Head of caudate nucleus (tissue), 42 donors: ENCODE measurements around the gene BANP.

Experiments used
- DNase-seq, 42 donors: peaks; one replicate each; pipeline versions ENCODE4 v3.0.0 to v3.0.0-alpha.2; 2020 to 2021; ENCODE audit warnings: mixed read lengths in 7 of 42
- intact Hi-C: fragments of 100-400 bp; cut with DNase I; formaldehyde crosslinking; loops from one replicate; pipeline ENCODE4 v1.15.0; 2022

BANP gene

GRCh38 chr16:87946596-87947347, 4.5 kb upstream of the BANP start:
- intact Hi-C loops: no loop called here
- DNase-seq: no peak

DNA sequence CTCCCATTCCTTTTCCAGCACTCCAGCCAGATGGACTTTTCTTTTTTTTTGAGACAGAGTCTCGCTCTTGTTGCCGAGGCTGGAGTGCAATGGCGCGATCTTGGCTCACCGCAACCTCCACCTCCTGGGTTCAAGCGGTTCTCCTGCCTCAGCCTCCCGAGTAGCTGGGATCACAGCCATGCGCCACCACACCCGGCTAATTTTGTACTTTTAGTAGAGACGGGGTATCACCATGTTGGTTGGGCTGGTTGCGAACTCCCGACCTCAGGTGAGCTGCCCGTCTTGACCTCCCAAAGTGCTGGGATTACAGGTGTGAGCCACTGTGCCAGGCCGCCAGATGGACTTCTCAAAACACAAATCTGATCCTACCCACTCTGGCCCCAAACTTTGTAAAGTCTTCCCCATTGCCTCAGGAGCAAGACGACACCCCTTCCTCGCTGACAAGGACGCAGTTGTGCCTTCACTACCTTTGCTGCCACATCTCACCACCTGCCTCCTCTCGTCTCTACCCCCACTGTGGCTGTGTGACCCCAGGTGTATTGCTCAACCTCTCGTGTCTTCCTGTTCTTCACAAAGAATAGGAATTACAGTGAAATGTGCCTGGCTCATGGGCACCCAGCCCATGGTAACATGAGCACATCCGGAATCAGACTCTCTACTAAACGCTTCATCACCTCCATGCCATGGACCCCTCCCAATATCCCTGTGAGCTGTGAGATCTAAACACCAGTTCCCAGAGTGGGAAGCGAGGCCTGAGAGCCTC, 3.7 kb upstream of the BANP start:
- intact Hi-C loops: no loop called here
- DNase-seq: no peak

DNA sequence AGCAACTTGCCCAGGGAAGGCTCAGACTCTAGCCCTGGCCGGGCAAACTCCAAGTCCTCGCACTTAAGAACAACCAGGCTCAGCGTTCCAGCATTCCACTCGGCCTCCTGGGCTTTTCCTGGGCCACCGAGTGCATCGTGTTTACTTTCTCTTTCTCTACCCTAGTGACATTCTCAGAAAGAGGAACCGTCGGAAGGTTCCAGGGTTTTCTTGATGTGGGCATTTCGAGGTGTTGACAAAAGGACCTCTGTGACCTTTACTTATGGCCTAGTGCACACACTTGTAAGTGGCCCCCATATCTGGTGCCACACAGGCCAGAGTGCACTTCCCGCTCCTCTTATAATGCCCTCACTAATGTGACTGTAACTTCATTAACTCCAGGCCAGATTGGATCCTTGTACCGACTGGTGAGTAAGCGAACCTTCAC, 3.1 kb upstream of the BANP start:
- DNase-seq: peak in 5 of 42 donors; percentile 24 to 60 (median 43)
- intact Hi-C loops: no loop called here

GRCh38 chr16:87948735-87949070, 2.5 kb upstream of the BANP start:
- intact Hi-C loops: no loop called here
- DNase-seq: no peak

DNA sequence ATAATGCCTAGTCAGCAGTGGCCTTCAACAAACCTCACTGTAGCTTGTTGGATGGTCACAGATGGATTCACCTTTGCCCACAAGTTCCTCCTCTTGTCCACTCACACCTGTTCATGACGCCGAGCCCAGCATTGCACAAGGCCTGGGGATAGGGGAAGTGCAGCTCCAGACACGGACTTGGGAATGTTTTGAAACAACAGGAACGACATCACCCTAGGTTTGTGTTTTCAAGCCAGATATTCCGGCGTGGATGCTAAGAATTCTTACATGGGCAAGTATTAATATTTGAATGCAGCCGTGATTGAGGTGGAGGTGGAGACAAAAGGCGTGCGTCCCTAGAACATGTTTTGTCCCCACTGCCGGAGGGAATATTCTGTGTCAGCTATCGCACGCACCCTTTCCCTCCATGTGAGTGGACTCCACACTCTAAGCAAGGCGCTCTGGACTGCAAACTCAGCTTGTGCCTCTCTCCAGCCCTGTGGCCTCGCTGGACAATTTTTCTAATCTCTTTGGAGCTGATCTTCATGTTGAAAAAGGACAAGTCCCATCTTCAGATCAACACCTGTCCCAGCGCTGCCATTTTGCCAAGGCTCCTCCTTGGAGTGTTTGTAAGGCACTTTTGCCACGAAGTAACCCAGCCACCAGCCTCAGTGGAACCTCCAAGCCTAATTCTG, 2.0 kb upstream of the BANP start:
- intact Hi-C loops: no loop called here
- DNase-seq: no peak

DNA sequence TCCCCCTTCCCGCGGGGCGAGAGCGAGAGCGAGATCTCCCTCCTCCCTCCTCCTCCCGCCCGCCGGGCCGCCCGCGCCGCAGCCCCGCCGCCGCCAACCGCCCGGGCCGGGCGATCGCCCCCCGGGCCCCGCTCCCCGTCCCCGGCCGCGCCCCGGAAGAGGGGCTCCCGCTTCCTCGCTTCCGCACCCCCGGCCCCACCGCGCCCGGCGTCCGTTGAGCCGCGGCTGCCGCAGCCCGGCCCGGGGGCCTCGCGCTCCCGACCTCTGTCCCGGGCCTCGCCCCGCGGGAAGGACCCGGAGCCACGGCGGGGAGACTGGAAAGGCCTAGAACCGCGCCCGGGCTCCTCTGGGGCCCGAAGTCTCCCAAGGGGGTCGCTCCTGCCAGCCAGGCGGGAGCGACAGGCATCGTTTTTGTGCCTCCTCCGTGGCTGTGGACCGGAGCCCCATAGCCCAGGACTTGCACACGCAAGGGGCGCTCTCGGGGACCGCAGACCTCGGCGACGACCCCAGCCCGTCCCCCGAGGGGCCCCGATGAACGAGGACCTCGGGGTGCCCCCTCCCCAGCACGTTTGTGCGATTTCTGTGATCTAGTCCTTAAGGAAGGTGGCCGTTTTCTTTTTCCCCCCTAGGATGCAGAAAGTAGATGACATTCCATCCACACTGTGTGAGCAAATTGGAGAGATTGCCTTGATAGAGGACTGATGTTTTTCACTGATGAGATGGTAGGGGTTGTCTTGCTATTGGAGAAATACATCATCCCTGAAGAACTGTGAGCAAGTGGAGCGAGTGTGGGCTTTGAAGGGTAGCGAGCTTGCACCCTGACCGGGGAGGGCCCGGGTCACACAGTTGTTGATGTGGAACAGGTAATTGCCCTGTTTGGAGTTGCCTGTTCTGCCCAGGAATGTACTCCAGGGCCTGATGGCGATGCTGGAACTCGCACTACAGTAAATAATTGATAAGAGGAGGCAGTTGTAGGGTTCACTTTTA, 611 bp downstream of the BANP start:
- peak in 9 of 42 donors; percentile 17 to 55 (median 30) for DNase-seq
- intact Hi-C loops: no loop called here

DNA sequence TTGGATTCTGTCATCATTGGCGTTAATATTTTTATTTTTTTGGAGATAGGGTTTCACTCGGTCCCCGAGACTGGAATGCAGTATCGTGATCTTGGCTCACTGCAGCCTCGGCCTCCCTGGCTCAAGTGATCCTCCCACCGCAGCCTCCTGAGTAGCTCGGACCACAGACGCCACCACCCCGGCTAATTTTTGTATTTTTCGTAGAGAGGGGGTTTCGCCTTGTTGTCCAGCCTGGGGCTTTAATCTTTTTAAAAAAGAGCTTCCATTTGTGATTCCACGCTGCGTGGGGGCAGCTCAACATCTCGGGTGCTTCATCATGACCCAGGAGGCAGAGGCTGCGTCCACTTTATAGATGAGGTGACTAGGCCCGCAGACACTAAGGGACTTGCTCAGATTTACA, 1.5 kb downstream of the BANP start:
- DNase-seq: no peak
- intact Hi-C loops: no loop called here

DNA sequence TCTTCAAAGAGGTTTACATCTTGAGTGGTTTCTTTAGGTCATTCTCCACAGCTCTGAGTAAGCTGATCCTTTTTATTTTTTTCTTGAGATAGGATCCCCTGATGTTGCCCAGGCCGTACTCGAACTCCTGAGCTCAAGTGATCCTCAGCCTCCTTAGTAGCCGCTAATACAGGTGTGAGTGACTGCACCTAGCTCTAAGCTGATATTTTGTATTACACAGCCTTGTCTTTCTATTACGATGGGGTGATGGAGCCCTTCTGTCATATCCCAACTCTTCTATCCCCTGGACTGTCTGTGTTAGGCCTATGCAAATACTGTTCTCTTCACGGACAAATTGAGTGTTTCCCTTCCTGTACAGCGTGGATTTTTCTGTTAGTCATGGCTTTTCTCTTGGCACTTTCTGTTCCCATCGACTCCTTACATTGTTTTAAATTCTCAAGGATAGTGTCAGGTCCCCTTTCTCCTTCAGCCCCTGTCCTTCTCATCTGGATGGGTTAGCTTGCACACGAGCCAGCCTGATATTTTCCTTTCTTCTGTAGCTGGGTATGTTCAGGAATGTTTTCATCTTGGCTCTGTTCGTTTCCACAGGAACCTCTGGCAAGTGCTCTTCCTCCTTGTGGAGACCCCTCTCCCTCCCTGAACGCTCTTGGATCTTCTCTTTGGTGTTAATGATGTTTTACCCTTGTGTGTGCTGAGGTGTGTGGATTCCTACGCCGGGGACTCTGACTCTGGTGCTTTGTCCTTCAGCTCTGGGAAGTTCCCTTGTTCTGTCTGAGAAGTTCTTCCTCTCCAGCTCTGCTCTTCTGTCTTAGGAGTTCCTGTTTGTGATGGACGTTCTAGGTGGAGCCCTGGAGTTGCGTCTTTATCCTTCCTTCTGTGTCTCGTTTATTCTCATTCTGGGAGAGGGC, 2.3 kb downstream of the BANP start:
- intact Hi-C loops: no loop called here
- DNase-seq: no peak

GRCh38 chr16:87954361-87954760, 3.1 kb downstream of the BANP start:
- peak in 7 of 42 donors; percentile 16 to 50 (median 34) for DNase-seq
- intact Hi-C loops: no loop called here

GRCh38 chr16:87954826-87955225, 3.6 kb downstream of the BANP start:
- intact Hi-C loops: no loop called here
- no peak for DNase-seq

DNA sequence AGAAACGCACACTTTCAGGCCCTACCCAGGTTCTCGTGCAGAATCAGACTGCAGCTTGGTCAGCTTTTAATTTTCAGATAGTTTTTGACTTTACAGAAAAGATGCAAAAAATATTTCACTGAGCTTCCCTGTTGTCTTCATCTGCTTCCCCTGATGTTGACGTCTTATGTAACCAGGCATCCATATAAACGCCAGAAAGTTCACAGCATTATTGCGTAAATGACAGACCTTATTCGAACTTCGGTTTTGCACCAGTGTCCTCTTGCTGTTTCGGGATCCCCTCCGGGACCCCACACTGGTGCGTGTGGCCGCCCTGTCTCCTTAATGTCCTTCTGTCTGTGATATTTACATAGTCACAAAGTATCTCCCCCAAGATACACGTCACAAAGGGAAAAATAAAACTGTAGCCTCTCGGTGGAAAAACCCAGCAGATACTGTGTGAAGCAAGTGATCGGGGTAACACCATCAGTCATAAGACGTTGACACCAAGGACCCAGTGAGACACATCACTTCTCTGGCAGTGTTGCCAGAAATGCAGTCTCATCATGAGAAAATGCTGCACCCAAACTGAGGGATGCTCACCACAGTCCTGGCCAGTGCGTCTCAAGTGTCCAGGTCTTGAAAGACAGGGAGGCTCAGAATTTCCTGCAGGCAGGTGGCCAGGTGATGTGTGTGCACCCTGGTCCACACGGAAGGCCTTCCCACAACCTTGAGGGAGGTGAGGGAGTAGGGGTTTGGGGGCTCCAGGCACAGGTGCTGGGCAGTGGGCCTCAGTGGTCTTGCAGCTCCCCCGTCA, 4.3 kb downstream of the BANP start:
- no peak for DNase-seq
- intact Hi-C loops: no loop called here

DNA sequence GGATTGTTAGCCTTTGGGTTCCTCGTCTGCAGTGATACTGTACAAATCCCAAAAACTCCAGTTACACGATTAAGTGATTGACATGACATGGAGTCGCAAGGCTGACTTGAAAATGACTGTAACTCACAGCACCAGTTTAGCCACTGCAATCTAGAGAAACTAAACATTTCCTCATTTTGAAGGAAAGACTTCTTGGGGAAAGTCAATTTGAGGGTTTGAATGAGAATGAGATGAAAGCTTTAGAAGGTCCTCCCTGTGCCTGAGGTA, 4.8 kb downstream of the BANP start:
- DNase-seq: no peak
- intact Hi-C loops: no loop called here

- DNase-seq: peak in 9 of 42 donors; percentile 21 to 49 (median 36)
- intact Hi-C loops: no loop called here
Observed at GRCh38 chr16:87956365-87957231, 5.4 kb downstream of the BANP start.

- intact Hi-C loops: no loop called here
Observed at GRCh38 chr16:87957296-87958094, 6.3 kb downstream of the BANP start.

DNA sequence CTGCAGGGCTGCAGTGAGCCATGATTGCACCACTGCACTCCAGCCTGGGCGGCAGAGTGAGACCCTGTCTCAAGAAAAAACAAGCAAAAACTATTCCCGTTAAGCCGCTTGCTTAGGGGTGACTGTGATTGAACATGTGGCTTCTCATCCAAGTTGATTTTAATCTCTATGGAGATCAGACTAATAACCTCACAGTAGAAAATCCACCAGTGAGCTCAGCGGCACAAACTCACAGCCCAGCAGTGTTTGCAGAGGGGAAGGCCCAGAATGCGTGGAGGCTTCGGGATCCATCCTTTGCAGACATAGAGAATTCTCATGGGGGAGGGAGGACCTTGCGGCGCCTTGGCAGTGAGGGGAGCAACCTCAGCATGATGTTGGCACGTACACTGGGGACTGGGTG, 7.4 kb downstream of the BANP start:
- DNase-seq: no peak
- intact Hi-C loops: no loop called here

More at GRCh38 chr16:87957296-87958094, 6.3 kb downstream of the BANP start:
- DNase-seq: no peak
